Midbrain (tissue), 1 donor: ENCODE measurements around the gene RFX3.

ENCODE experiments used
- DNase-seq: peaks from one replicate; lab custom pipeline; 2025; lab: John Stamatoyannopoulos, UW

RFX3 gene

DNA sequence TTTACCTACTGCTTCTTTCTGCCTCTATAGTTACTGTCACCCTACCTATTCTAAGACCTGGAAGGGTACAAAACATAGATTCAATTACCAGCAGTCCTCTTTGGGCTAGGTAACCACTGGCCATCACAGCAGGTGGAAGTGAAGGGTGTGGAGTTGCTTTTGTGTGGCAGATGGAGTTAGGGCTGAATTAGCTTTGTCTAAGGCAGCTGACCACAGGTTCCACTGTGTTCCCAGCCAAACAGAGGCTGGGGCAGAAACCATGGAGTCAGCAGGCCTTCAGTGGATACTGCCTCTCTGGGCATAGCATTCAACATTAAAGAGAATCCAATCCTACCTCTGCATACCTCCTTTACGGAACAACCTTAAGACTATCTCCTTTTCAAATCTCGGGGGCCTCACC is 254.2 kb downstream of the RFX3 start:
- DNase-seq, result no peak

DNA sequence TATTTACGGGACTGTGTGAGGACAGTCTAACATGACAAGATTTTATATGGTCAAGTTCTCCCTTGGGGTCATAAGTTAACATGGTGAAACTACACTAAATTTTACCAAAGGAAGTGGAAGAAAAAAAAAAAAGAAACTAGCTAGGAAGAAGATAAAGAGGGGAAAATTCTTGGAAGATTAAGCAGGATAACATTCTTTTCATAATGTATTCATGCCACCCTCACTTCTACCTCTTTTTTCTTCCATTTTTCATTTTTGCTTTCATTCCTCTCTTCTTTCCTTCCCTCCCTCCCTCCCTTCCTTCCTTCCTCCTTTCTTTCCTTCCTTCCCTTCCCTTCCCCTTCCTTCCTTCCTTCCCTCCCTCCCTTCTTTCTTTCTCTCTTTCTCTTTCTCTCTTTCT is 254.6 kb downstream of the RFX3 start:
- no peak for DNase-seq

DNA sequence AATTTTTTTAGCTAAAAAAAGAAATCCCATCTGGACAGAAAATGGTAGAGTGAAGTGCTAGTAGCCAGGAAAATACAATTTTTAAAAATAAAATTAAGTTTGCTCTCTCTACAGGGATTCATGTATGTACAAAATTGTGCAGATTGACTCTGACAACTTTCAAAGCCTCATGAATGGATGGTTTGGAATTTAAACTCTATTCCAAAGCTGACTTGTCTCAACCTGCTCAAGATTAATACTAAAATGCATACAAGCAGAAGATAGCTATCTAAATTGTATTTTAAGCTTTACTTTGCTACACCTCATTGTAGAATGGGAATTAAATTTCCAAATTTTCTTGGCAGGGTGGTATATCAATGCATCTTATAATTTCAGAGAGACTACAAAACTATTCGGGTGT is 257.6 kb downstream of the RFX3 start:
- no peak for DNase-seq

DNA sequence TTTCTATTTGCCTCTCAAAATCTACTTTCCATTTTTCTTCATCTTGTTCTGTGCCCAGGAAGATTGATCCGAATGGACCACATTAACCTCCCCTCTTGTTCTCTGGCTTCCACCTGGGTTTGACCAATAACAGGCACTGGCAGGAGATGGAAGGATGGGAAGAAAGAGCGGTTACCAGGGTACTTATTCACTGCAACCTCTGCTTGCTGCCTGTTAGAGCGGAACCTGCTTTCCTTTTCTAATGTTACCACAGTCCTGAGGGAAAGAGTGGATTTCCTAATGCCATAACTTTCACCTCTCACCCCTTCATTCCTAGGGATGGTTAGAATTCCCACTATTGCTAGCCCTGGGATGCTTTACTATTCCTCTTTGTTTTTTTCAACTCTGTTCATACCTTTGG is 262.1 kb downstream of the RFX3 start:
- no peak for DNase-seq

DNA sequence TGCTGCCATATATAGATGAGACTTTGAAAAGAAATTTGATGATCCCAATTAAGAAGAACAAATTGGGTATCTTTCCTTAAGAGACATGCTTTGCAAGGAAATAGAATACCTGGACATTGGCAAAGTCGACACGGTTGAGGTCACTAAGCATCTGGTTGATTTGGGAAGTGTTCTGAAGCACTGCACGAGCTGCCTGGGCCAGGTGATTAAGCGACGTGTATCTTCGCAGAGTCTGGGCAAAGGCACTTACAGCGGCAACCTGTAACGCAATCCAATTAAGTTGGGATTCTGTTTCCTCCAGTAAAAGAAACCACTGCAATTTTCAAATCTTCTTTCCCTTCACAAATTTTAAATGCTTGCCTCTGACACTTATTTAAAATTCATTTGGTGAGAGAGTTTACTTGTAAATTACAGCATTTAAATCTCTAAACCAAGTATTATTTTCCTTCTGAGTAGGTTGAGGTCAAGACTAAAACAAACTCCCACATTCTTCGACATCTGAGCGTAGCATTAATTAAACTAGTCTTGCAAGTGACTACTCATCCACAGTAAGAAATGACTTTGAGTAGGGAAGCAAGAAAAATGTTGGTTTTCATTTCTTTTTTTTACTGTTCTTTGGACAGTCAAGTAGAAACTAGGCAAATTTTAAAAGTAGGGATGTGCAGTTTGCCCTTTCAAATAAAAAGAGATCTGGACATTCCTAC is 262.8 kb downstream of the RFX3 start:
- no peak for DNase-seq

DNA sequence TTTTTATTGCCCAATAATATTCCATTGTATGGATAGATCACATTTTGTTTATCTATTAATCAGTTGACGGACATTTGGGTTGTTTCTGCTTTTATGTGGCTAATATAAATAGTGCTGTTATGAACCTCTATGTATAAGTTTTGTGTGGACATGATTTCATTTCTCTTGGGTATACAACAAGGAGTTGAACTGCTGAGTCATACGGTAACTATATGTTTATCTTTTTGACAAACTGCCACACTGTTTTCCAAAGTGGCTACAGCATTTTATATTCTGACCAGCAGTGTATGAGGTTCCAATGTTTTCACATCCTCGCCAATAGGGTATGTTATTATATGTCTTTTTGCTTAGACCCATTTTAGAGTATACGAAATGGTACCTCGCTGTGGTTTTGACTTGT is 264.3 kb downstream of the RFX3 start:
- no peak for DNase-seq

DNA sequence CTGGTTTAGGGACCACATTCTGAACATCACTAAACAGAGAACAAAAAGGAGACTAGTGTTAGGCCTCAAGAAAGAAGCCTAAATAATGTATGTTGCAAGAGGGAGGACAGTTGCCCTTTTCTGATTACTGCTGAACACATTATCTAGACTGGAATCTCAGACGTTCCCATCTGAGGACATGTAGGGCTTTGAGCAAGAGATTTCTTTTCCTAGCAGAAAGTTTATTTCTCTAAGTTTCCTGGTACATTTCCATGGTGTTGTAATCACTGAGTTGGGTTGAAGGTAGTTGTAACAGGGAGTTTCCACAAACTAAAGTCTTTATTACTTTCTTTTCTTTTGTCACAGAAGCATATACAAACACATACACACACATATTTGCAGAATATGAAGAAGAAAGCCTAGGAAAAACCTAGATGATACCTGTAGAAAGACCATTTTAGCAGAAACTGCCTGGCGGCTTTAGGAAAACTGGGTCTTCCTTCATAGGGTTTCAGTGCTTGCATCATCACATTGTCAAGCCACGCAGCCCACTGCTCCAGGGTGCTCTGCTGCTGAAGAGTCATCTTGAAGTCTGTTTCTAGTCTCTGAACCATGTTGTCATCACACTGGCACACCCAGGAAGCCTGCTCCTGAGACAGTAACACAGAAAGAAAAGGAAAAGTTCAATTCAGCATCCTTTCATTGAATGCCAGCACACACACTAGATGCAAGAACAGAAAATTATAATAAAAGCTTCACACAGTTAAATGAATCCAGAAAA is 269.1 kb downstream of the RFX3 start:
- no peak for DNase-seq

DNA sequence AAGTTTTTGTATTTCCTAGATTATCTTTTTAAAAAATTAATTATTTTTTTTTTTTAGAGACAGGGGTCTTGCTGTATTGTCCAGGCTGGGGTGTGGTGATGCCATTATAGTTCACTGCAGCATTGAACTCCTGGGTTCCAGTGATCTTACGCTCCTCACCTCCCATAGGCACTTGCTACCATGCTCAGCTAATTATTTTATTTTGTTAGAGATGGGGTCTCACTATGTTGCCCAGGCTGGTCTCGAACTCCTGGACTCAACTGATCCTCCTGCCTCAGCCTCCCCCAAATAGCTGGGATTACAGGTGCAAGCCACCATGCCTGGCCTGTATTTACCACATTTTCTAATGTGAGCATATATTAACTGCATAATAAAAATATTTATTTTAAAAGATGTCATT is 274.5 kb downstream of the RFX3 start:
- DNase-seq, result no peak

DNA sequence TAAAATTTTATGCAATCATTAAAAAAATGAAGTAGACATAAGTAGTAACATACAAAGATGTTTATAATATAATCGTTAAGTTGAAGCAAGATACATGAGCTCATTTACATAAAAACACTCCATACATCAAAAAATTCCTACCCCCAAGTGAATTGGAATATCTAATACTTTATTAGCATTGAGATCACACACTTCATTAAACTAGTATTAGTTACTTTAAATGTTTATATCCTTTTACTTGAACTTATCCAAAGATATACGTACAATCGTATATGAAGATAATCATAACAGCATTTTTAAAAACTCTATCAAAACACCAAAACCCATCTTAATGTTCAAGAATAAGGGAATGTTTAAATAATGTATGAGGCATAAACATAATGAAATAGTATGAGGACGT is 275.1 kb downstream of the RFX3 start:
- no peak for DNase-seq

DNA sequence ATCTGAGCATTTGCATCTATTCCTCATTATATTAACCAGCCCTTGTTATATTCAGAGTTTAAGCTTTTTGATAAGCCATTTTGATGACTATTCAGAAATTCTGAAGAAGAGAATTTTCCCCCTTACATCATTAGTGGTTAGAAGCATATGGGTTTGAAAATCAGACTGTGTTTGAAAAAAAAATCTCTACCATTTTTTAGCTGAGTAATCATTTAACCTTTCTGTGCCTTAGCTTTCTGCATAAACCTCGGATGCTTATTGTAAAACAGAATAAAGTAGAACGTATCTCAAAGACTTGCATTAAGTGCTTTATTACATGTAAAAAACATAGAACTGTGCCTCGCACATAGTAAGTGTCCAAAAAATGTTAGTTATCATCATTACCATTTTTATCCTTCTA is 278.6 kb downstream of the RFX3 start:
- DNase-seq, result no peak

DNA sequence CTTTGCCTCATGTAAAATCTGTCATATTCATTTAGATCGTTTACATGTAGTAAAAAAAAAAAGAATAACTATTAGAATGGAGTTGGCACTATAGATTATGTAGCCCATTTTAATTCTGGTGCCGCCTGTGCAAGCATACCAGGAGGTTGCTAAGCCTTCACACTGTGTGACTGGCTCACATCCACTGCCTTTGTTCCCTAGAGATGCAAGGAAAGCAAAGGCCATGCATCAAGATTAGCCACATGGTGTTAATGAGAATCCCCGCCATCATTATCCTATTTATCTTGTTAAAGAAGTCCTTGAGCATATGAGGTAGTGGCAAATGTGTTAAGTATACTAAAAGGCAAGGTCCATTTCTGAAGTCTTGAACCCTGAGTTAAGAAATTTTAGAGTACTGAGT is 279.6 kb downstream of the RFX3 start:
- DNase-seq, result no peak

DNA sequence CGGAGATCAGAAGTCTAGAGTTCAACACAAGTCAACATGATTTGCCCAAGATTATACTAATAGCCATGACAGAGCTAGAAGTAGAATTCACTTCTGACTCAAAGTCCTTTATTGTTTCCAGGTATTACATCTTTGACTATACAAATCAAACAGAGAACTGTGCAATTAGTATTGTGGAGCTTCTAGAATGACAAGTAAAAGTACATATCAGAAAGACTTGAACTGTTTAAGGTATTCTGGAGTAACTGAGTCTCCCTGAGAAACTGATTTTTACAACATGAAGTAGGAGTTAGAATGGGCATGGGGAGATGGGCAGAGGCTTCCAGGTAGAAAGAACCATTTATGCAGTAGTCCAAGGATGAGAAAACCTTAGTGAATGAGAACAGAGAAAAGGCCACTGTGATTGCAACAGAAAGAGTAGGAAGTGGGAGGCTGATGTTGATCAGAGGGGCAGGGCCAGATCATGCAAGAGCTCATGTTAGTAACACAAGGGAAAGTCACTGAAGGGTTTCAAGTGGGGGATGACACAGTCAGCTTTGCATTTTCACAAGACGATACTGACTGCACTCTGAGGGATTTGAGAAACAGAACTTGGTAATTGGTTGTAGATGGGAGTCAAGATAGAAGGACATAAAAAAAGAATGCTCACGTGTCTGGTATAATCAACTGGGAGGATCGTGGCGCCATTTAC is 280.7 kb downstream of the RFX3 start:
- no peak for DNase-seq

DNA sequence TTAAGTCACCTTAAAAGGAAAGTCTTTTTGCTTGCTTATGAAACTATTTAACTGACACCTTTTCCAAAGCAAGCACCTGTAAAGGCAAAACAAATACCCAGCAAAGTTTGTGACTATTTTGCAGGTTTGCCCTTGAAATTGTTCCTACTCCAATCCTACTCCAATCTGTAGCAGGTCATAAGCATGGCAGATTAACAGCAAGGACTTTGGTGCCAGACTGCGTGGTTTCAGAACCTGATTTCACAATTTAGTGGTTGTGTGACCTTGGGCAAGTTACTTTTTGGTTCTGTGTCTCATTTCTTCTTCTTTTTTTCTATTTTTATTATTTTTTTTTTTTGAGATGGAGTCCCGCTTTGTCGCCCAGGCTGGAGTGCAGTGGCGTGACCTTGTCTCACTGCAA is 282.1 kb downstream of the RFX3 start:
- no peak for DNase-seq

DNA sequence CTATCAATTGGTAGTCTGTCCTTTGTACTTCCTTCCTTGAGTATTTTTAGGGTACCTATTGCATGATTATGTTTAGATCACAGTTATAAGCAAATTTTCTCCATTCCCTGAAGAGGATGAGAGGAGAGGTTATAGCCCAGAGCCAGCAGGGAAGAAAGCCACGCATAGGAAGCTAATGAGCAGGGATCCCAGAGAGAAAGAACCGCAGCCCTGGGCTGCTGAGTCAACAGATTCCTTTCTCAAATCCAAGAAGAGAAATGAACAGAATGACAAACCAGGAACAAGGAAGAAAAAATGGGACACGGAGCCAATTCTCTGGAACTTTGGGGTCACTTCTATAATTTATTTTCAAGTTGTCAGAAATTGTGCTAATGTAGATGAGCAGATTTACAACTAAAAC is 284.5 kb downstream of the RFX3 start:
- DNase-seq, result peak; percentile 14

DNA sequence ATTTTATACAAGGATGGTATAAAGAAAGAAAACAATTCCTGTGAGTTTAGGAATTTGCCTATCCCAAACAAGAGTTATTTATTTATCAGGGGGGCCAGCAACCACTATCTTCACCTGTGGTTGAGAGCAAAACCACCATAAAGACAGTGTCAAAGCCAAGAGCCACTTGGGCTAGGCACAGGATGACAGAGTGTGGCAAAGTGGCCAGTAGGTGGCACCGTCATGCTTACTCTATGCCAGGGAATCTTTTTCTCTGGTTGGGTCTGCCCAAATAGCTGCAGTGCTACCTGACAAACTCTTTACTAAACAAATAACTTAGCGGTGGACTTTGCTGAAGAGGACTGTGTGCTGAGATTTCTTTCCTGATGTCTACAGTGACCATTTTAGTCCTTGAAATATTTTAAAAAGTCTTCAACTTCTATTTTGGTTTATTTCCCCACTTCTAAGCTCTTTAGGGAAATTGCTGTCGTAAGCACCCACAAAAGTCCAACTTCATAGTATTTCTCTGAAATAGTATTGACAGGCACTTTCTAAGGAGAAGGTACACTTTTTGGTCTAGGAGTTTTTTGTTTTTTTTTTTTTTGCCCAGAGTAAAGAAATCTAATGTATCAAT is 285.0 kb downstream of the RFX3 start:
- peak; percentile 68 for DNase-seq

DNA sequence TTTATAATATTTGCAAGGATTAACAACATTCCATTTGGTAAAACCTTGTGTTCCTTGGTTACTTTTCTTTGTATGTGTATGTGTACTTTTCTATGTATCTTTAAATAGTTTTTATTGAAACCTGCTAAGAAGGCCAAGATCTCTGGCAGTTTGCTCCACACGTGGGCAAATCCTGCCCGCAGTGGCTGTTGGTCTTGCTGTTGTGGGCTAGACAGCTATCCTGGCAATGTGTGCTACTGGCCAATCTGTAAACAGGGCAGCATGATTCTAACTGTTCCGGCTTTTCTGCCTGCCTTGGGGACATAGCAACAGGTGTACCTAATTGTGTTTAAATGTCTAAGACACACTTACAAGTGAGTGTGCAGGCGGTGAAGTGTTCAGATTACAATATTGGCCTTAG is 286.6 kb downstream of the RFX3 start:
- no peak for DNase-seq

DNA sequence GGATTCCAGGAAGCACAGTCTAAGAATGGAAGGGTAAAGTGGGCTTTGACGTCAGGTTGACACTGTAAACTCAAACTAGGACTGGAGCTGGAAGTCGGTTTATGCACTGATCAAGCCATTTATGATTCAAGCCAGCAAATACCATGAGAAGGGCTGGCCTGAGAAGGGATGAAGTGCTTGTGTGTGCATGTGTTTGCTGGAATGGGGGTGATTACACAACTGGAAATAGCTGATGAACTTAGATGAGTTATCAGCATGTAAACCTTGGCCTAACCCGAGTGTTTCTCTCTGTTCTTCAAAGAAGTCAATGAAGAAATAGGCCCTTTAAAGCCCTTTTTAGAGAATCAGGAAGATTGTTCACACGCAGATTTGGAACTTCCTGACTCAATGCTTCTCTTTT is 287.6 kb downstream of the RFX3 start:
- DNase-seq, result no peak

DNA sequence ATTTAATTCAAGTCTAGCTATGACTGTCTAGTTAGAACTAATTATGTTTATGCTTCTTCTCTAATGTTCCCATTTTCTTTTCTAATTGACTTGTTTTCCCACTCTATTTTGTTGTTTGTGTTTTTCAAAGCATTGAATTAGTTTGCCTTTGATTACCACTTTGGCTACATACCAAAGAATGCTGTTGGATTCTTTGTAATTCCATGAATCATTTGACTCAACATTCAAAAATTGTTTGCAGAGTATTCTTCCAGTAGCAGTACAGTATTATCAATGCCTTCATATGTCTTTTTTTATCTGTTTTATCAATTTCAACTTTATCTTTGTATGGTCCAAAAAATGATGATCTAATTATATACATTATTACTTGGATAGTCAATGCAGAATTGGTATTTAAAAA is 288.7 kb downstream of the RFX3 start:
- DNase-seq, result no peak

DNA sequence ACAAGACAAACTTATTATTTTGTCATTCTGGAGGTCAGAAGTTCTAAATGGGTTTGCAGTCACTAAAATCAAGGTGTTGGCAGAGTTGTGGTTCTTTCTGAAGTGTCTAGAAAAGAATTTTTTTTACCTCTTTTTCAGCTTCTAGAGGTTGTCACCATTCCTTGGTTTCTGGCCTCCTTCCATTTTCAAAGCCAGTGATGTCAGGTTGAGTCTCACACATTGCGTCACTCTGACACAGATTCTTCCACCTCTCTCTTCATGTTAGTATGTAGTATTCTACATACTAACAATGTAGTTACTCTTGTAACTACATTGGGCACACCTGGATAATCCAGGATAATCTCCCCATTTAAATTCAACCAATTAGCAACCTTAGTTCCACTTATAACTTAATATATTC is 290.3 kb downstream of the RFX3 start:
- no peak for DNase-seq

DNA sequence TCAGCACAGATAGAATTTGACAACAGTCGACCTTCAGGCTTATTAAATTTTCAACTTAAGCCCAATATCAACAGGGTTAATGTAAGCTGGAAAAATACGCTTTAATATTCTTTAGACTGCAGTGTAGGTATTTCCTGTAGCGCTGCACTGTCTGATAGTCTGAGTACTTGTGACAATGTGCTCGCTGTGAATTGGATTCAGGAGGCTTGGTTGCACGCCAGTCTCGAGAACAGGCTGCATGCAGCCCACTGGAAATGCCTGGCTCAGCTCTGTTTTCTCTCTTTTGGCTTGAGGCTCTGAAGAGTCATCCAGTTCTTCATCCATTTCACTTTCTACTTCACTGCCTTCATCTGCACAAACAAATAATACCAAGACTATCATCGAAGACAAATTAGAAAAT is 300.9 kb downstream of the RFX3 start:
- peak; percentile 43 for DNase-seq

DNA sequence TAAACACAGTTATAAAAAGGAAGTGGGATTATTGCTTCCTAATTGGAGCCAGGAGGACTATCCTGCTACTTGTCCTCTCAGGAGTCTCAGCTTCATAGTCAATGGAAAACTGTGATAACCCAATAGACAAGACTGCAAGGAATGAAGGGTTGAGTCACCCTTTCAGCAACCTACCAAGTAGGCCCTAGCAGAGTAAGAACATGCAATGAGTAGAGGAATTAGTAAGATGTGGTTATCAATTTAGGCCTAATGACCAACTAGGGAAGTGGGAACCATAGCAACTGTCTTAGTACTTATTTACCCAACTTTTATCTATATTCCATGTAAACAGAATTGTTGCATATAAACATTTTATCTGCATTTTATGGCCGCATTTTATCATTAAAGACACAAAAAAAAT is 310.1 kb downstream of the RFX3 start:
- DNase-seq, result no peak

DNA sequence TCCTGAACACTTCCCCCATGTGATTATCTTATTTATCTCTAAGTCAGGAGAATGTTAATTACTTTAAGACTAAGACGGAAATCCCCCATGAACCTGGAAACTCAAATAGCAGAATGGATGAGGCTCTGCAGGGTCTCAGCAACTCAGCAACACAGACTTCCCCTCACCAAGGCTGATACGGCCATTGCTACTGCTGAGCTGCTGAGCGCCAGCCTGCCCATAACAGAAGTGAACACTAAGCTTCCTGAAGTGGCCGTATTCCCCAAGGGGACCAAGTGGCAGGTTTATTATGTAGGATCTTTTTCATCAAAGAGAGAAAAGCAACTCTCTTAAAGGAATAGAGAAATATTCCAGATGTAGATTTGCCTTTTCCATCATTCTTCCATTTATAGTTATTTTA is 311.1 kb downstream of the RFX3 start:
- no peak for DNase-seq
